ENCODE results near the gene LTBP2.

Gene LTBP2

DNA sequence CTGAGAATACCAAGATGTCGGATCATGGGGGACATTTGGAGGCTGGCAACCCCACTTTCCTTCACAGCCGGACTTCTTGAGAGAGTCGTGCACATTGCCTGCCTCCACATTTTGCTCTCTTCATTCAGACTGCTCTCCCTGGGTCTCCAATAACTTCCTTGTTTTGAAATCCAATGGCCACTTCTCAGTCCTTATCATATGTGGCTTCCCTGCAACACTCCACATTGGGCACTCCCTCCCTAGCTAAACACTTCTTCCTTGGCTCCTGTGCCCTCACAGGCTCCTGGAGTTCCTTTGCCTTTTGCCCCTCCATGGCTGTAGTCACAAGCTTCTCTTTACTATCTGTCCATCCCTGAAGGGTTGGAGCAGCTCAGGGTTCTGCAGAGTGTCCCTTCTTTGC is 149.0 kb downstream of the LTBP2 start:
- H4K12ac ChIP-seq (ENCODE audit: low read depth, low read length) = no peak overlapping the region
- no peak overlapping the region for H3K4me2 ChIP-seq (ENCODE audit: low read length)
- H4K8ac ChIP-seq (ENCODE audit: low read depth, low read length) = no peak overlapping the region
- no peak overlapping the region for H3K14ac ChIP-seq (ENCODE audit: low read length)
- no peak overlapping the region for H2BK120ac ChIP-seq (ENCODE audit: insufficient read depth, low read length, poor library complexity)
- no peaks in the 10 kb centered on the region for H3K79me1 ChIP-seq (ENCODE audit: low read length)
- H3K4me3 ChIP-seq (ENCODE audit: low read depth, low read length) = no peak overlapping the region
- no peaks in the 10 kb centered on the region for H3K79me2 ChIP-seq (ENCODE audit: control insufficient read depth, insufficient read depth, low read length, poor library complexity)
- no peak for DNase-seq
- no peak overlapping the region for H3K4ac ChIP-seq (ENCODE audit: low read depth, low read length)
- no peak overlapping the region for H2BK12ac ChIP-seq (ENCODE audit: low read length)
- no peaks in the 10 kb centered on the region for H3K4me1 ChIP-seq (ENCODE audit: control insufficient read depth in 1 of 2, insufficient read depth in 2 of 2, low read length in 2 of 2)
- H2AK5ac ChIP-seq (ENCODE audit: low read length) = no peak overlapping the region
- no peaks in the 10 kb centered on the region for H3K27me3 ChIP-seq (ENCODE audit: insufficient read depth, low read length)
- no peaks in the 10 kb centered on the region for H3K9me3 ChIP-seq (ENCODE audit: insufficient read depth, low read depth, low read length)
- no peak overlapping the region for H2BK5ac ChIP-seq (ENCODE audit: low read depth, low read length, poor library complexity)
- H3K23ac ChIP-seq (ENCODE audit: low read length) = no peak overlapping the region
- H3K18ac ChIP-seq (ENCODE audit: low read length) = no peak overlapping the region
- H2AFZ ChIP-seq (ENCODE audit: insufficient read depth, low read length, poor library complexity) = no peak overlapping the region
- H4K91ac ChIP-seq (ENCODE audit: low read depth, low read length) = no peak overlapping the region
- no peak overlapping the region for H3K27ac ChIP-seq (ENCODE audit: low read depth, low read length)
- WGBS (ENCODE audit: extremely low coverage, insufficient coverage, insufficient read length) = no CpG with 5 or more reads among the region's 3 CpGs
- no peaks in the 10 kb centered on the region for H3K36me3 ChIP-seq (ENCODE audit: control insufficient read depth in 1 of 2, insufficient read depth in 2 of 2, low read length in 2 of 2)
- H3K9ac ChIP-seq (ENCODE audit: low read length) = no peak overlapping the region

DNA sequence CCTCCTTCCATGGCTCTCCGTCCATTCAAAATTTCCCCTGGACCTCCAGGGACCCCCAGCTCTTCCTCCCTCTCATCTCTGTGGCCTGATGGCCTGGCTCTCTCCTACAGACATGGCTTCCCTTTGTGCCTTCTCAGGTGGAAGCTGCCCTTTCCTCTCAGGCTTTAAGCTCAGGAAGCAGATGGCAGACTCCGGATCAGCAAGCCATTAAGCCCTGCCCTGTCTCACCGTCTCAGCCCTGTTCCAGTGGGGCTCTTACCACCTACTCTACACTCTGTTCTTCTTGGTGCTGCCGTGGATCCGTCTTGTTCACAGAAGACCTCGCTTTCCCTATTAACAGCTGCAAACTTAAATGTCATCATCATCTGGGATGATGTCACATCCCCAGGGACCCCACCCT is 152.1 kb downstream of the LTBP2 start:
- Histone ChIP-seq H3K79me1 (ENCODE audit: low read length) (no peaks in the 10 kb centered on the region), H3K14ac (ENCODE audit: low read length) (no peak overlapping the region), H2BK5ac (ENCODE audit: low read depth, low read length, poor library complexity) (no peak overlapping the region), H3K23ac (ENCODE audit: low read length) (no peak overlapping the region), H3K4me3 (ENCODE audit: low read depth, low read length) (no peak overlapping the region), H4K91ac (ENCODE audit: low read depth, low read length) (no peak overlapping the region), H3K27ac (ENCODE audit: low read depth, low read length) (no peak overlapping the region), H3K4me1 (ENCODE audit: control insufficient read depth in 1 of 2, insufficient read depth in 2 of 2, low read length in 2 of 2) (no peaks in the 10 kb centered on the region), H3K4me2 (ENCODE audit: low read length) (no peak overlapping the region), H2BK120ac (ENCODE audit: insufficient read depth, low read length, poor library complexity) (no peak overlapping the region), H3K9ac (ENCODE audit: low read length) (no peak overlapping the region), H3K79me2 (ENCODE audit: control insufficient read depth, insufficient read depth, low read length, poor library complexity) (no peaks in the 10 kb centered on the region), H3K36me3 (ENCODE audit: control insufficient read depth in 1 of 2, insufficient read depth in 2 of 2, low read length in 2 of 2) (no peaks in the 10 kb centered on the region), H2AFZ (ENCODE audit: insufficient read depth, low read length, poor library complexity) (no peak overlapping the region), H3K9me3 (ENCODE audit: insufficient read depth, low read depth, low read length) (peaks cover 2% of the 10 kb centered on the region), H2AK5ac (ENCODE audit: low read length) (no peak overlapping the region), H3K4ac (ENCODE audit: low read depth, low read length) (no peak overlapping the region), H3K18ac (ENCODE audit: low read length) (no peak overlapping the region), H3K27me3 (ENCODE audit: insufficient read depth, low read length) (no peaks in the 10 kb centered on the region), H2BK12ac (ENCODE audit: low read length) (no peak overlapping the region), H4K8ac (ENCODE audit: low read depth, low read length) (no peak overlapping the region), H4K12ac (ENCODE audit: low read depth, low read length) (no peak overlapping the region)
- no CpG with 5 or more reads among the region's 6 CpGs for WGBS (ENCODE audit: extremely low coverage, insufficient coverage, insufficient read length)
- no peak for DNase-seq

DNA sequence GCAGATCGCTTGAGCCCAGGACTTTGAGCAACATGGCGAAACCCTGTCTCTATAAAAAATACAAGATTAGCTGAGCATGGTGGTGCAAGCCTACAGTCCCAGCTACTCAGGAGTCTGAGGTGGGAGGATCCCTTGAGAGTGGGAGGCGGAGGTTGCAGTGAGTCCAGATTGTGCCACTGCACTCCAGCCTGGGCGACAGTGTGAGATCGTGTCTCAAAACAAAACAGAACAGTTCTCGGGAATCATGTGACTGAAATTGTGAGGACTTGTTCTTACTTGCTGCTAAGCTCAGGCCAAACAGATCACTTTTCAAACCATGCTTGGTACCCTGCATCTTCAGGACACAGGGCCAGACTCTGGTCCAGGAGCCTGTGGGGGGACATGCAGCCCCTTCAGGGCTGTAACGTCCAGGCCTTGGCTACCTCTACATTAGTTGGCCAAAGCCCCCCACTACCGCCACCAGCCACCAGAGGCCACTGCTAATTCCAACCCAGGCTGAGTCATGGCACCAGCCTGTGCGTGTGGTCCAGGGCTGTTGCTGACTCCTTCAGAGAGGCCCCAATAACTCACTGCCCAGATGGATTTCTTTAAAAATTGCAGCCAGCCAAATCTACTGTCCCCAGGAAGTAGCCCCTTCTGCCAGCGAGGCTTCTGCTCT is 152.6 kb downstream of the LTBP2 start:
- no peak overlapping the region for H3K4ac ChIP-seq (ENCODE audit: low read depth, low read length)
- H3K23ac ChIP-seq (ENCODE audit: low read length) = no peak overlapping the region
- H3K9me3 ChIP-seq (ENCODE audit: insufficient read depth, low read depth, low read length) = peaks cover 2% of the 10 kb centered on the region
- no peak overlapping the region for H2BK12ac ChIP-seq (ENCODE audit: low read length)
- no peaks in the 10 kb centered on the region for H3K4me1 ChIP-seq (ENCODE audit: control insufficient read depth in 1 of 2, insufficient read depth in 2 of 2, low read length in 2 of 2)
- no peak overlapping the region for H3K4me3 ChIP-seq (ENCODE audit: low read depth, low read length)
- no peak overlapping the region for H2AK5ac ChIP-seq (ENCODE audit: low read length)
- no CpG with 5 or more reads among the region's 10 CpGs for WGBS (ENCODE audit: extremely low coverage, insufficient coverage, insufficient read length)
- H3K27ac ChIP-seq (ENCODE audit: low read depth, low read length) = no peak overlapping the region
- peak; percentile 20 to 50 for DNase-seq
- H3K14ac ChIP-seq (ENCODE audit: low read length) = no peak overlapping the region
- H3K79me2 ChIP-seq (ENCODE audit: control insufficient read depth, insufficient read depth, low read length, poor library complexity) = no peaks in the 10 kb centered on the region
- H4K8ac ChIP-seq (ENCODE audit: low read depth, low read length) = no peak overlapping the region
- H3K4me2 ChIP-seq (ENCODE audit: low read length) = no peak overlapping the region
- H4K12ac ChIP-seq (ENCODE audit: low read depth, low read length) = no peak overlapping the region
- no peak overlapping the region for H3K9ac ChIP-seq (ENCODE audit: low read length)
- no peaks in the 10 kb centered on the region for H3K36me3 ChIP-seq (ENCODE audit: control insufficient read depth in 1 of 2, insufficient read depth in 2 of 2, low read length in 2 of 2)
- H3K18ac ChIP-seq (ENCODE audit: low read length) = no peak overlapping the region
- no peaks in the 10 kb centered on the region for H3K27me3 ChIP-seq (ENCODE audit: insufficient read depth, low read length)
- H3K79me1 ChIP-seq (ENCODE audit: low read length) = no peaks in the 10 kb centered on the region
- H2AFZ ChIP-seq (ENCODE audit: insufficient read depth, low read length, poor library complexity) = no peak overlapping the region
- no peak overlapping the region for H4K91ac ChIP-seq (ENCODE audit: low read depth, low read length)
- H2BK120ac ChIP-seq (ENCODE audit: insufficient read depth, low read length, poor library complexity) = no peak overlapping the region
- no peak overlapping the region for H2BK5ac ChIP-seq (ENCODE audit: low read depth, low read length, poor library complexity)

DNA sequence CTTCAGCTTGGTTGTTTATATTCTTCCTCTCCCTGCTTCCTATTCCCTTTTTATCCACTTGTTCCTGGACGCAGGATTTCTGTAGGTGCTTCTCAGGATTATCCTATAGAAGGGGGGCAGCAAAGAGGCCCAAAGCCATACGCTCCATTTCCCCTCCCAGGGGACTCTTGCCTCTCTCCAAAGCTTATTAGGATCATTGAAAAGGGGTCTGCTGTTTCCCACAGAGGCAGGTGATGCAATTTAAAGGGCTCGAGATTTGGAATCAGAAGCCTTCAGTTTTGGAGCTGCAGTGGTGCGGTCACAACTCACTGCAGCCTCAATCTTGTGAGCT is 154.5 kb downstream of the LTBP2 start:
- Histone ChIP-seq H3K9ac (ENCODE audit: low read length) (no peak overlapping the region), H3K4me3 (ENCODE audit: low read depth, low read length) (no peak overlapping the region), H2BK5ac (ENCODE audit: low read depth, low read length, poor library complexity) (no peak overlapping the region), H3K27me3 (ENCODE audit: insufficient read depth, low read length) (no peaks in the 10 kb centered on the region), H2AK5ac (ENCODE audit: low read length) (no peak overlapping the region), H2BK12ac (ENCODE audit: low read length) (no peak overlapping the region), H4K12ac (ENCODE audit: low read depth, low read length) (no peak overlapping the region), H3K14ac (ENCODE audit: low read length) (no peak overlapping the region), H3K18ac (ENCODE audit: low read length) (no peak overlapping the region), H3K36me3 (ENCODE audit: control insufficient read depth in 1 of 2, insufficient read depth in 2 of 2, low read length in 2 of 2) (no peaks in the 10 kb centered on the region), H4K91ac (ENCODE audit: low read depth, low read length) (no peak overlapping the region), H3K79me1 (ENCODE audit: low read length) (no peaks in the 10 kb centered on the region), H4K8ac (ENCODE audit: low read depth, low read length) (no peak overlapping the region), H2AFZ (ENCODE audit: insufficient read depth, low read length, poor library complexity) (no peak overlapping the region), H3K27ac (ENCODE audit: low read depth, low read length) (no peak overlapping the region), H3K4me2 (ENCODE audit: low read length) (no peak overlapping the region), H3K4me1 (ENCODE audit: control insufficient read depth in 1 of 2, insufficient read depth in 2 of 2, low read length in 2 of 2) (no peaks in the 10 kb centered on the region), H3K23ac (ENCODE audit: low read length) (no peak overlapping the region), H2BK120ac (ENCODE audit: insufficient read depth, low read length, poor library complexity) (no peak overlapping the region), H3K9me3 (ENCODE audit: insufficient read depth, low read depth, low read length) (peaks cover 2% of the 10 kb centered on the region), H3K79me2 (ENCODE audit: control insufficient read depth, insufficient read depth, low read length, poor library complexity) (no peaks in the 10 kb centered on the region), H3K4ac (ENCODE audit: low read depth, low read length) (no peak overlapping the region)
- no peak for DNase-seq
- WGBS (ENCODE audit: extremely low coverage, insufficient coverage, insufficient read length) = no CpG with 5 or more reads among the region's 4 CpGs

All from trophoblast cell (in vitro differentiated cells and primary cell).